ENCODE data around the gene SEMA4B. TPM values are rescaled to one million over a fixed set of nuclear protein-coding genes. Genes with fewer than 3 reads are reported as not detected.
A peak's percentile ranks its signal among the peaks of the same experiment; 100 is the strongest.
"Not testable (repeated sequence)": the region's sequence is repeated elsewhere in the genome, so short reads cannot be mapped to it uniquely, and the experiment has no call there.

The SEMA4B gene, protein sequence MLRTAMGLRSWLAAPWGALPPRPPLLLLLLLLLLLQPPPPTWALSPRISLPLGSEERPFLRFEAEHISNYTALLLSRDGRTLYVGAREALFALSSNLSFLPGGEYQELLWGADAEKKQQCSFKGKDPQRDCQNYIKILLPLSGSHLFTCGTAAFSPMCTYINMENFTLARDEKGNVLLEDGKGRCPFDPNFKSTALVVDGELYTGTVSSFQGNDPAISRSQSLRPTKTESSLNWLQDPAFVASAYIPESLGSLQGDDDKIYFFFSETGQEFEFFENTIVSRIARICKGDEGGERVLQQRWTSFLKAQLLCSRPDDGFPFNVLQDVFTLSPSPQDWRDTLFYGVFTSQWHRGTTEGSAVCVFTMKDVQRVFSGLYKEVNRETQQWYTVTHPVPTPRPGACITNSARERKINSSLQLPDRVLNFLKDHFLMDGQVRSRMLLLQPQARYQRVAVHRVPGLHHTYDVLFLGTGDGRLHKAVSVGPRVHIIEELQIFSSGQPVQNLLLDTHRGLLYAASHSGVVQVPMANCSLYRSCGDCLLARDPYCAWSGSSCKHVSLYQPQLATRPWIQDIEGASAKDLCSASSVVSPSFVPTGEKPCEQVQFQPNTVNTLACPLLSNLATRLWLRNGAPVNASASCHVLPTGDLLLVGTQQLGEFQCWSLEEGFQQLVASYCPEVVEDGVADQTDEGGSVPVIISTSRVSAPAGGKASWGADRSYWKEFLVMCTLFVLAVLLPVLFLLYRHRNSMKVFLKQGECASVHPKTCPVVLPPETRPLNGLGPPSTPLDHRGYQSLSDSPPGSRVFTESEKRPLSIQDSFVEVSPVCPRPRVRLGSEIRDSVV
- 198 and 272 TPM in 2 replicates for total RNA-seq (2014; rRNA removed; shearing (Covaris generic))

DNA sequence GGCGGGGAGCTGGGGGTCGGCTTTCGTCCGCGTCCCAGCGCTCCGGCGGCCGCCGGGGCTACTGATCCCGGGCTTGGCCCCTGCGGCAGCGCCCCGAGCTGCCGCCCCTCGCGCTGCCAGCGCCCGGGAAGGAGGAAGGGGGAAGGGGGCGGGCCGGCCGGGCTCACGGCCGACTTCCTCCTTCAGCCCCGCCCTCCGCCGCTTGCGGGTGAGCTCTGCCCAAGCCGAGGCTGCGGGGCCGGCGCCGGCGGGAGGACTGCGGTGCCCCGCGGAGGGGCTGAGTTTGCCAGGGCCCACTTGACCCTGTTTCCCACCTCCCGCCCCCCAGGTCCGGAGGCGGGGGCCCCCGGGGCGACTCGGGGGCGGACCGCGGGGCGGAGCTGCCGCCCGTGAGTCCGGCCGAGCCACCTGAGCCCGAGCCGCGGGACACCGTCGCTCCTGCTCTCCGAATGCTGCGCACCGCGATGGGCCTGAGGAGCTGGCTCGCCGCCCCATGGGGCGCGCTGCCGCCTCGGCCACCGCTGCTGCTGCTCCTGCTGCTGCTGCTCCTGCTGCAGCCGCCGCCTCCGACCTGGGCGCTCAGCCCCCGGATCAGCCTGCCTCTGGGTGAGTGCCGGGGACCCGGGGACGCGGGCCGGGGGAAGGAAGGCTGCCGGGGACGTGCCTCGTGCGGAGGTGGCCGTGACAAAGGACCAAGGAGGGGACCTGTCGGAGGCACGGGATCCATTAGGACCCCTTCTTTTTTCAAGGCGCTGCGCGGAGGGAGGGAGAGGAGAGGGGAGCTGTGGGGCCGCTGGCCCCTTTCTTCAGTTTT lies at the start of gene SEMA4B:
TSS of gene SEMA4B (plus strand) at position 201 of the 814 bp plus-strand sequence. CDS start at position 450, 249 bp downstream.
- DNase-seq (ENCODE audit: low spot score): peak; percentile 84

DNA sequence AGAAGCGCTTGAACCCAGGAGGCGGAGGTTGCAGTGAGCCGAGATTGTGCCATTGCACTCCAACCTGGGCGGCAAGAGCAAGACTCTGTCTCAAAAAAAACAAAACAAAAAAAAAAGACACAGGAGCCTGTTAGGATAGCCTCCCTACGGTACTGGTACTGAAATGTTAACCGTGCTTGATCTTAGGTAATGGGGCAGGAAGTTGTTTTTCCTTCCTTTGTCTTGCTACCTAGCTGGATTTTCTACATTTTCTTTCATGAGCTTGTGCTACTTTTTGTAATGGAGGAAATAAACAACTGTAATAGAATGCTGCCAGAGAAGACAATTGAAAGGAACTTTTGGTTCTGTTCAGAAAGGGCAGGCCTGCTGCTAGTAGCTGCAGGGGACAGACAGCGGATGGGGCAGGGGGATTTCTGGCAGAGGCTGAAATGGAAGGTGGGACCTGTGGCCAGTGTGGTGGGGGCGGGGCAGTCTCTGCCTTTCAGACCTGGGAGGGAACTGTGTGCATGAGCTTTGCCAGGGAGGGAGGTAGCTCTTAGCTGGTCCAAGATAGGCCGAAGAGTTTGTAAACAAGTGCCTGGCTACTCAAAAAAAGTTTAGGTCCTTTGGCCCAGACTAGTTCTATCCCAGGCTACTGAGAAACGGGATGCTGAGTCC lies 49.0 kb upstream of the SEMA4B start:
- no peak for DNase-seq (ENCODE audit: low spot score)

DNA sequence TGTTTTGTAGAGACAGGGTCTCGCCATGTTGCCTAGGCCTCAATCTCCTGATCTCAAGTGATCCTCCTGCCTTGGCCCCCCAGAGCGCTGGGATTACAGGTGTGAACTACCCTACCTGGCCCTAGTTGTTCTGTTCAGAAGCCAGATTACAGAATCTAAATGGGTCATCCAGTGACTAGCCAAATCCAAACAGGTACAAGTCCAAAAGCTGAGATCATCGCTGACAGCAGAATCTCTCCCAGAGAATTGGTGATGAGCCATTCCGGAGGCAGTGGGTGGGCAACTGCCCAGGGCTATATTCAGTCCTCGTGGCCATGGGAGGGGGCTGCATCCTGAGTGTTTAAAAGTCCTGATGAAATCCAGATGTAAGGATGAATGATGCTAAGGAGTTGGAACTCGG lies 47.5 kb upstream of the SEMA4B start:
- no peak for DNase-seq (ENCODE audit: low spot score)

DNA sequence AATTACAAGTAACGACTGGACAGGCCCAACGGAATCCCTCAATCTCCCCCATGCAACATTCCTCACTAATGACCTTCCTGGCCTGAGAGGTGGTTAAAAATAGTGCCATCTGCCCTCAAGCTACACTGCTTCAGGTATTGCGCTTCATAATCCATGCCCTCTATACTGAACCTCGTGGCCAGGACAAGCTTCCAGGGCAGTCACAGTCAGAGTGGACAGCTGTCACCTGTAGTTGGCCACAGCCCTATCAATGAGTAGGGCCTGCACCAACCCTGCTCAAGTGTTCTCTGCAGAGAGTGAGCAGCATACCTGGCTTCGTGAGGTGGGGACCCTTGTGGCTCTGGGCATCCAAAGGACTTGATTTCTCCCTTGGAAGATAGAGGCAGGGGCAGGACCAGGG lies 46.9 kb upstream of the SEMA4B start:
- DNase-seq (ENCODE audit: low spot score): no peak

DNA sequence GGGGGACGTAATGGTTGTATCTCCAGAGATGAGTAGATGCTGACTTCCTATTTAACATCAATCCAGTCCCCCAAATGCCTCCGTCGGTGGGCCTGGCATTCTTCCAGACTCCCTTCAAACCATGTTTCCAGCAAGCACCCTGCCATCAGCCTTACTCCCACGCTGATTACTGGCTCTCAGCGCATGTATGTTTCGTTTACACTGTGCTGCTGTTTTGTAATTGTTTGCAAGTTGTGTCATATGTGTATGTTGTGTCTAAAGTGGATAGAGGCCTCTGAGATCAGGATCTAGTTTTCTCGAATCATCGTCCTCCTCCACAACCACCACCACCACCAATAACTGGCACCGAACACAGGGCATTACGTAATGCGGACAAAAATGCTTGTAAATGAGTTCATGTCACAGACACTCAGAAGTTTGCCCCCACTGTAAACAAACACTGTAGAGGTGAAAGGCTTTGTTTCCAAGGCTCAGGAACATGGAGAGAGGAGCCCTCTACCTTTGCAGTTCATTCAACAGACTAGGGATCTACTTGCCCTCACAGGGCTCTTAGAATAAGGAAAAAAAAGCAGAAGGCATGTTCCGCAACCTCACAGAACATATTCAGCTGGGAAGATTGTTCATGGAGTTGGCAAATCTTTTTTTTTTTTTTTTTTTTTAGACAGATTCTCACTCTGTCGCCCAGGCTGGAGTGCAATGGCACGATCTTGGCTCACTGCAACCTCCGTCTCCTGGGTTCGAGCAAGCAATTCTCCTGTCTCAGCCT lies 46.1 kb upstream of the SEMA4B start:
- DNase-seq (ENCODE audit: low spot score): peak; percentile 92

DNA sequence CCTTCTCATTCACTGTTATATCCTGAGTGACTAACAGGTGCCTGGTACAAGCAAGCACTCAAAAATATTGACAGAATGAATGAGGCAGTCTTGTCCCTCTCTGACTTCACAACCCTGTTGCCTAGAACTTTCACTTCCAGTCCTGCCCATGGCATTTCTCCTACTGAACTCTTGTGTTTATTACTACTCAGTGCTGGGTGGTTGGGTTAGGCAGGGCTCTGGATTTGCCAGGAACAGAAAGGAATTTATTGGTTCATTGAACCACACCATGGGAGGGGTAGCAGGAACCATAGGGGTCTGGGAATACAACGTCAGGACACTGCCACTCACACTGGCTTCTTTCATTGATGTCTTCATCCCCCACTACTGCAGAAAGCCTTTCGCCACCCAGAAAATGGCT lies 41.9 kb upstream of the SEMA4B start:
- DNase-seq (ENCODE audit: low spot score): peak; percentile 74

DNA sequence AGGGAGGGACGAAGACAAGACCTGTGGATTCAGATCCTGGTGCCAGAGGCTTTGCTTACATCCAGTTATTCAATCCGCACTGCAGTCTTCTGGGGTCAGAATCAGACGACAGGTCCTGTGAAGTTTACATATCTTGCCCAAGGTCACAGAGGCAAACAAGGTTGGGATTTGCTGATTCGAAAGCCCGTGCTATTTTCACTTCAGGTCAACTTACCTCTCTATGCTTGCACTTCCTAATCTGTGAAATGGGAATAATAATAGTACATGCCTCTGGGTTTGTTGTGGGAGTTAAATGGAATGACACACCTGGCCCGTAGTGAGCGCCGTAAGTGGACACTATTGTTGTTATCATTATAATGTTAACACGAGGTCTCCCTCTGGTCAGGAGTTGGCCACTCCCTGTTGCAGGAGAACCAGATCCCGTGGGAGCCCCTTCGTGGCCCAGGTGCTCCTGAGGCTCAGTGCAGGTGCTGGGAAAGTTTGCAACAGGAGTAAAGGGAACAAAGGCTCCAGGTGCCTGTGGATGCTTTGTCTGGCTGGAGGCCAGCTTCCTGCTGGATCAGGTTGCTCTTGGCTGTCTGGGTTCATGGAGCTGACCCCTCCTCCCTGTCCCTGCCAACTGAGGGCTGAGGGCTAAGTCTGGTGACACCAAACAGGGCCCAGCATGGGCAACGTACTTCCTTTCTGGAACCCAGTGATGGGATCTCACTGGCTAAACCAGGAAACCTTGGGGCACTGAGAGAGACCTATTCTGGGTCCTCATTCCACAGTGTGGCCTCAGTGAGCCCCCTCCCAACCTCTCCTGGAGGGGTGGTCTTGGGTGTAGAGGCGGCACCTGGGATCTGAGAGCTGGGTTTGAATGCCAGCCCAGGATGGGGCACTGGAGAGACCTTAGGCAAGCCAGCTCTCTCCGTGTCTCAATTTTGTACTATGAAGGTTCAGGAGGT lies 40.1 kb upstream of the SEMA4B start:
- DNase-seq (ENCODE audit: low spot score): peak; percentile 97

DNA sequence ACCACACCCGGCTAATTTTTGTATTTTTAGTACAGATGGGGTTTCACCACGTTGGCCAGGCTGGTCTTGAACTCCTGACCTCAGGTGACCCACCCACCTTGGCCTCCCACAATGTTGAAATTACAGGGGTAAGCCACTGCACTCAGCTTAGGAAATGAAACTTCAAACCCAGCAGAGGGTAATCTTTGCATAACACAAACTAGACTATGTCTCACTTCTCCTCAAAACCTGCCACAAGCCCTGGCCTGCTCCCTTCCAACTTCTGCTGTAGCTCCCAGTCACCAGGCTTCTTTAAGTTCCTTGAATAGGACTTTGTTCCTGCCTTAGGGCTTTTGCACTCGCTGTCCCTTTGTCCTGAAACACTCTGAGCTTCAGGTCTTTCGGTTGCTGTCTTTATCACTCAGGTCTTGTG lies 39.2 kb upstream of the SEMA4B start:
- DNase-seq (ENCODE audit: low spot score): peak; percentile 44

DNA sequence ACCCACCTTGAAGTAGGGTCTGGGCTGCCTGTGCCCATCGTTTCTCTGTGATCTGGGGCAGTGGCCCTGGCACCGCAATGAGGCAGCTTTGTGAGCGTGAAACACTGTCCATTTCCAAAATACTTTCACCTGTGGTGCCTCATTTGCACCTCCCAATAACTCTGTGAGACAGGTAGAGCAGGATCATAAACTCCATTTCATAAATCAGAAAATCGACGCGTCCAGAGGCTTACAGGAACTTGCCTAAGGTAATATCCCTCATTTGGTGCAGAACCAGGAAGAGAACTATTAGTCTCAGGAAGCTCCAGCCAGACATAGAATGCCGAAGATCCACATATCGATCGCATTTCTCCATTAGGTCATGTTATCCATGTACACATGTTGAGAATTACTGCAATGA lies 38.2 kb upstream of the SEMA4B start:
- peak; percentile 51 for DNase-seq (ENCODE audit: low spot score)

DNA sequence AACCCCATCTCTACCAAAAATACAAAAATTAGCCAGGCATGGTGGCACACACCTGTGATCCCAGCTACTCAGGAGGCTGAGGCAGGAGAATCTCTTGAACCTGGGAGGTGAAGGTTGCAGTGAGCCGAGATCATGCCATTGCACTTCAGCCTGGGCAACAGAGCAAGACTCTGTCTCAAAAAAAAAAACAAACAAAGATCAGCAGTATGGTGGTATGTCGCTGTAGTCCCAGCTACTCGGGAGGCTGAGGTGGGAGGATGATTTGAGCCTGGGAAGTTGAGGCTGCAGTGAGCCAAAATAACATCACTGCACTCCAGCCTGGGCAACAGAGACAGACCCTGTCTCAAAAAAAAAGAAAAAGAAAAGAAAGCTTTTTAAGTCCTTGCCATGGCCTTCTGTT lies 36.9 kb upstream of the SEMA4B start:
- not testable (repeated sequence) for DNase-seq (ENCODE audit: low spot score)

DNA sequence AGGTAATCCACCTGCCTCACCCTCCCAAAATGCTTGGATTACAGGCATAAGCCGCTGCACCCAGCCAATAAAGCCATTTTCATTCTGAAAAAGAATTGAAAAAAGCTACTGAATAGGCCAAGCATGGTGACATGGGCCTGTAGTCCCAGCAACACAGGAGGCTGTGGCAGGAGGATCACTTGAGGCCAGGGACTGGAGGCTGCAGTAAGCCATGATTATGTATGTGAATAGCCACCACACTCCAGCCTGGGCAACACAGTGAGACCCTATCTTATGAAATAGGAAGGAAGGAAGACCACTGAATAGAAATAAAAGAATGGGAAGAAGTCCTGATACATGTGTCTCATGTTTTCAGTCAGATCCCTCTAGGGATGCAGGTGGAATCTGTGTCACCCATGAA lies 36.0 kb upstream of the SEMA4B start:
- DNase-seq (ENCODE audit: low spot score): no peak

DNA sequence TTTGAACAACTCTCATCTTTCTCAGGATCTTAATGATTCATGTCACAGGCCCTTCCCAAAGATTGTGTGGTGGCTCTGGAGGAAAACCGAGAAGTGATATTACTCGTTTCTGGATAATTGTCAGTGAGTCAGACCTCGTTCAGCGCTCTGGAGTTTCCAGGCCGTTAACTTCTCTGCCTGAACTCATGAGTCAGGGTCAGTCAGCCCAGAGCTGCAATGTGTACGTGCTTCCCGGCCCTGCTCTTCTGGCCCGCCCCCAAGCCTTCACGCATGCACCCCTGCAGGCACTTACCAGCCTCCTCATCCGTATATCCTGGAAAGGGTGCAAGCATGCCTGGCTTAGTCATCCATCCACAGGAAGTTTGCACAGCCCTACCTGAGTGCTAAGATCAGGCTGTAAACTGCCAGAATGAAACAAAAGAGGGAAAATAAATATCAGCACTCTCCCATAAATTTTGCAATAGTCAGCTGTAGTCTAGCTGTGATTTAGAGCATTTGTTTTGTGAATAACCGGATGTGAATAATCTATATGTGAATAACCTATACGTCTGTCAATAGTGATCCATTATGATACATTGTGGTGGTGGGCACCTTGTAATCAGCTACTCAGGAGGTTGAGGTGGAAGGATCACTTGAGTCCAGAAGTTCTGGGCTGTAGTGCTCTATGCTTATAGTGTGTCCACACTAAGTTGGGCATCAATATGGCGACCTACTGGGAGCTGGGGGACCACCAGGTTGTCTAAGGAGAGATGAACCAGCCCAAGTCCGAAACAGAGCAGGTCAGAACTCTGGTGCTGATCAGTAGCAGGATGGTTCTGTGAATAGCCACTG lies 35.3 kb upstream of the SEMA4B start:
- peak; percentile 97 for DNase-seq (ENCODE audit: low spot score)

DNA sequence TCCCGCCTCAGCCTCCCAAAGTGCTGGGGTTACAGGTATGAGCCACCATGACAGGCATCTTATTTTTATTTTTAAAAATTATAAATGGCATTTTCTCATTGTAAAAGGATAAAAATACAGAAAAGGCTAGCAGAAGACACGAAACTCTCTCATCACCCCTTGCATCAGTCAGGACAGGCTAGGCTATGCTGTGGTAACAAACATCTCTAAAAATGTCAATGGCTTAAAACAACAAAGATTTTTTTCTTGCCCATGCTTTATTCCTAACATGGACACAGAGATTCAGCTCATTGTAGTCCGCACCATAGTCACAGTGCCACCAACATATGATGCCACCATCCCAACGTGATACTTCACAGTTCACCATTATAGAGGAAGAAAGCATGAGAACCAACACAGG lies 34.0 kb upstream of the SEMA4B start:
- no peak for DNase-seq (ENCODE audit: low spot score)

DNA sequence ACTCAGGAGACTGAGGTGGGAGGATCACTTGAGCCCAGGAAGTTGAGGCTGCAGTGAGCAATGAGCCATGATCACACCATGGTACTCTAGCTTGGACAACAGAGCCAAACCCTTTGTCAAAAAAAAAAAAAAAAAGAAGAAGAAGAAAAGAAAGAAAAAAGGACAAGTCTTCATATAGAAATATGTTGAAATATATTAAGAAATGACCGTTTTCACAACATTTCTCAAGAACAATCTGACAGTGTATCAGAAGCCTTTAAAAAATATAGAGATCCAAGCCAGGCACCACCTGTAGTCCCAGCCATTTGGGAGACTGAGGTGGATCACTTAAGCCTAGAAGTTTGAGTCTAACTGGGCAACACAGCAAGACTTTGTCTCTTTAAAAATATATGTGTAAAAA lies 29.5 kb upstream of the SEMA4B start:
- DNase-seq (ENCODE audit: low spot score): no peak

DNA sequence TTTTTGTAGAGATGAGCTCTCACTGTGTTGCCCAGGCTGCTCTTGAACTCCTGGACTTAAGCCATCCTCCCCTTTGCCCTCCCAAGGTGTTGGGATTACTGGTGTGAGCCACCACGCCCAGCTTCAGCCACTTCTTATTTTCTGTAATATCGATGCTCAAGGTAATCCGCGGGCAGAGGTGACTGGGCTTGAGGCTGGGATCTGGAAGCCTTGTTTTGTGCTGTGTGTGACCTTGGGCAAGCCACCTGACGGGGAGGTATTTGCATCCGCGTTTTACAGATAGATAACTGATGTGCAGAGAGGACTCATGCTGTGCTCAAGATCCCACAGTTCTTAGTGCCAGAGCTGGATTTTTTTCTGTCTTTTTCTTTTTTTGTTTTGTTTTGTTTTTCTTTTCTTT lies 27.8 kb upstream of the SEMA4B start:
- DNase-seq (ENCODE audit: low spot score): no peak

DNA sequence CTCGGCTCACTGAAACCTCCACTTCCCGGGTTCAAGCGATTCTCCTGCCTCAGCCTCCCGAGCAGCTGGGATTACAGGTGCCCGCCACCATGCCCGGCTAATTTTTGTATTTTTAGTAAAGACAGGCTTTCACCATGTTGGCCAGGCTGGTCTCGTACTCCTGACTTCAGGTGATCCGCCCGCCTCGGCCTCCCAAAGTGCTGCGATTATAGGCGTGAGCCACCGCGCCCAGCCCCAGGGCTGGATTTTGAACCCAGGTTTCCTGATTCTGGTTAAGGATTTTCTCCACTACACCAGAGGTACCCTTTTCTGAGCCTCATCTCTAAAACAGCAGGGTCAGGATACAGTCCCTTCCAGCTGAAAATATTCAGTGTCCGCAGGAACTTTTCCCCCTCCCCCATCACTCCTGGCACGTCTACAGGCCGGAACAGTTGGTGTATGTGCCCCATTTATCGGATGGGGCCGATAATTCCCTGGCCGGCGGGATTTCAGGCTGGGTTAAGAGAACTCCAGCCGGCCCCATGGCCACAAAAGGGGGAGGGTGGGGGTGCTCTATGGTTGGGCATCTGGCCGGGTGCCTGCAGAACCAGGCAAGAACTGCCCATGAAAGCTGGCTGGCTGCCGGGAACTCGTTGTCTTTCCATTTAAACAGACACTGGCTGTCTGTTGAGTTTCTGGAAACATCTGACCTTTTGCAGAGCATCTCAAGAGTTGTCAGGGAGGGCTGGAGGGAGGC lies 26.8 kb upstream of the SEMA4B start:
- peak; percentile 40 for DNase-seq (ENCODE audit: low spot score)

DNA sequence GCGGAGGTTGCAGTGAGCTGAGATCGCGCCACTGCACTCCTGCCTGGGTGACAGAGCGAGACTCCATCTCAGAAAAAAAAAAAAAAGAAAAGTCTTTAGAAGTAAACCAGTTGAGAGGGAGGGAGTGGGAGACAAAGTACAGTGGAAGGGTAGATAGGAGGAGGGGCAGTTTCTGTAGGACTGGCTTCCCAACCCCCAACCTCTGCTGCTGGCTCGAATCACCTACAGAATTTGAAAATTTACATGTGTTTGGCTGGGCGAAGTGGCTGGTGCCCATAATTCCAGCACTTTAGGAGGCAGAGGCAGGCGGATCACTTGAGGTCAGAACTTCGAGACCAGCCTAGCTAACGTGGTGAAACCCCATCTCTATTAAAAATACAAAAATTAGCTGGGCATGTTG lies 24.1 kb upstream of the SEMA4B start:
- no peak for DNase-seq (ENCODE audit: low spot score)
